ENCODE data around the gene GLIS2. TPM values are rescaled to one million over a fixed set of nuclear protein-coding genes. Genes with fewer than 3 reads are reported as not detected.
A peak's percentile ranks its signal among the peaks of the same experiment; 100 is the strongest.

GLIS2 gene
- total and polyA plus RNA-seq, 10 of the 15 experiments (the other 5 are each of a cell fraction or from before 2014, with no cell fraction given), result 0.03 to 0.64 (median 0.18) TPM; not detected in 4

DNA sequence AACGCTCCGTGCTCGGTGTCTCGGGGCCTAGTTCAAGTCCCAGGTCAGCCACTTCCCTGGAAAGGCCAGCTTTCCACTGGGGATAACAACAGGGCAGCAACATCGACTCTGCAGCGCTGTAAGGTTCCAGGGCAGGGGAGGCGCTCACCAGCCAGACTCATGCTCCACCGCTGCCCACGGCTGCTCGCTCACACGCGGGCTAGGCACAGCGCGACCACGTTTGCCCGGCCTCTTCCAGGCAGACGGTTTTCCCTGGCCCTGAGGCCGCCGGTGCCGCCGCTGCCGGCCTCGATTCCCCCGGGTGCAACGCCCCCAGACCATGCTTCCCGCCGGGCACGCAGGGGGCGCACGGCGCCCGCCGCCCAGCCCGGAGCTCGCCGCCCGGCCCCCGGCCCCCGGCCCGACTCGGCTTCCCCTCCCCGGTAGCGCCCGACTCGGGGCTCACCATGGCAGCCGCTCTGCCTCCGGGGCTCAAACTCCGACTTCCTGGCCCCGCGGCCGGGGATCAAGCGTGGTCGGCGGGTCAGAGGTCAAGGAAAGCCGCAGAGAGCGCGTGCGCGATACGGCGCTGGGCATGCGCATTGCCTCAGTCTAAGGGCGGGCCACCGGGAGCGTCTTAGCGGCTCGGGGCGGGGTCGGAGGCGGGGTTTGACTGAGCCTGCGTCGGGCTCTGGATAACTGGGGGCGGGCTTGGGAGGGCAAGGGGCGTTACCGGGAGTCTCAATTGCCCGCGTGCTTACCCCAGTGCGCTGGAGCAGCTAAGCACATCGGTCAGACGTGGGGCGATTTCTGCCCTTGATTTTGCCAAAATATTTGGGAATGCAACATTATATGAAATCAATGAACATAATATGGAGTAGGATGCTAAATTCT, 35.2 kb downstream of the GLIS2 start, which contains the start of gene PAM16:
PAM16 (minus strand) TSS at position 535 of the 873 bp plus-strand sequence; CDS start at position 448, 87 bp downstream.
- Histone ChIP-seq H3K27ac (ENCODE audit: control insufficient read depth, insufficient read depth) (peak within 1 kb of the TSS; percentile 82), H3K36me3 (ENCODE audit: control insufficient read depth in 2 of 2, insufficient read depth in 2 of 2, low read length in 1 of 2) (peaks cover 0 to 3% of the 10 kb centered on the region in 2 experiments; a peak in 3 of 4 replicates), H3K27me3 (replicated peaks in 1 of 2; ENCODE audit: control insufficient read depth in 2 of 2, insufficient read depth in 2 of 2, low read length in 1 of 2) (no peaks in the 10 kb centered on the region), H3K9me3 (replicated peaks; ENCODE audit: control insufficient read depth, insufficient read depth, low read length) (no peaks in the 10 kb centered on the region), H3K9ac (ENCODE audit: control insufficient read depth, insufficient read depth, low read length) (peak within 1 kb of the TSS; percentile 94), H3K4me1 (ENCODE audit: control insufficient read depth, insufficient read depth, low read length) (no peaks in the 10 kb centered on the region), H3K4me2 (ENCODE audit: control insufficient read depth, insufficient read depth) (peak within 1 kb of the TSS; percentile 90), H2AFZ (ENCODE audit: control insufficient read depth, low read depth, low read length) (peak within 1 kb of the TSS; percentile 46), H4K20me1 (ENCODE audit: control insufficient read depth, insufficient read depth) (no peaks in the 10 kb centered on the region; the same call in 1 of the 2 replicates), H3K4me3 (peak within 1 kb of the TSS; percentile 78), H3K79me2 (ENCODE audit: control insufficient read depth, insufficient read depth, low read length) (peaks cover 23% of the 10 kb centered on the region)
- peak; percentile 97 for ATAC-seq
- peak; percentile 88 for DNase-seq (ENCODE audit: low read depth, low spot score)
- FAIRE-seq, result peak; percentile 47
- ChIA-PET RAD21 (ENCODE audit: unreplicated experiment) (interaction anchor here (0.6 to 1.3 kb wide), 6 partner anchors 50 to 265 kb away, joined by 3 read pairs; partner anchors contain the start of gene CORO7), CTCF (interaction anchor here (0.8 to 3.2 kb wide), 10 partner anchors 20 to 97 kb away, joined by 3 to 30 read pairs (median 4); no protein-coding TSS in a partner anchor), SMC1A (ENCODE audit: uncharacterized antibody, unreplicated experiment) (interaction anchor here (0.6 to 1.7 kb wide), 3 partner anchors 23 to 65 kb away, joined by 3 to 5 read pairs (median 3); no protein-coding TSS in a partner anchor), POLR2A (interaction anchor here (0.5 to 1.0 kb wide), 4 partner anchors 38 to 347 kb away, joined by 3 to 10 read pairs (median 3); partner anchors contain the start of gene HMOX2)
- no TSS peak for BruUV-seq (replicated peaks)
- WGBS (ENCODE audit: insufficient coverage, insufficient replicate concordance, low lambda C conversion rate, missing lambda C conversion rate), result 2% methylated on average over 65 of the region's 81 CpGs
- intact Hi-C loops (cut with micrococcal nuclease; ENCODE audit: unreplicated experiment), result loop anchor here (10.0 kb wide), 1 partner anchor 124 kb away; the partner anchor contains the start of genes HMOX2 and NMRAL1
- in situ Hi-C loops (cut with MboI), result no loop called here
- peak; percentile 50 for TF ChIP-seq RELA (IDR thresholded peaks at IDR 0.05; ENCODE audit: borderline replicate concordance, partially characterized antibody)
- peak; percentile 83 for TF ChIP-seq IKZF1 (conservative IDR thresholded peaks at IDR 0.05)
- TF ChIP-seq EZH2 (IDR thresholded peaks at IDR 0.05; ENCODE audit: borderline replicate concordance, control insufficient read depth, low read depth, low read length), result no peak
- TF ChIP-seq MYC (IDR thresholded peaks at IDR 0.05; ENCODE audit: insufficient read depth, insufficient read length, insufficient replicate concordance, low read length, severe bottlenecking), result peak; percentile 36
- no peak for TF ChIP-seq NFYB (IDR thresholded peaks at IDR 0.05; ENCODE audit: insufficient read depth, low read depth, low read length)
- TF ChIP-seq ZBTB33 (IDR thresholded peaks at IDR 0.05), result no peak
- TF ChIP-seq, protein P1, sequence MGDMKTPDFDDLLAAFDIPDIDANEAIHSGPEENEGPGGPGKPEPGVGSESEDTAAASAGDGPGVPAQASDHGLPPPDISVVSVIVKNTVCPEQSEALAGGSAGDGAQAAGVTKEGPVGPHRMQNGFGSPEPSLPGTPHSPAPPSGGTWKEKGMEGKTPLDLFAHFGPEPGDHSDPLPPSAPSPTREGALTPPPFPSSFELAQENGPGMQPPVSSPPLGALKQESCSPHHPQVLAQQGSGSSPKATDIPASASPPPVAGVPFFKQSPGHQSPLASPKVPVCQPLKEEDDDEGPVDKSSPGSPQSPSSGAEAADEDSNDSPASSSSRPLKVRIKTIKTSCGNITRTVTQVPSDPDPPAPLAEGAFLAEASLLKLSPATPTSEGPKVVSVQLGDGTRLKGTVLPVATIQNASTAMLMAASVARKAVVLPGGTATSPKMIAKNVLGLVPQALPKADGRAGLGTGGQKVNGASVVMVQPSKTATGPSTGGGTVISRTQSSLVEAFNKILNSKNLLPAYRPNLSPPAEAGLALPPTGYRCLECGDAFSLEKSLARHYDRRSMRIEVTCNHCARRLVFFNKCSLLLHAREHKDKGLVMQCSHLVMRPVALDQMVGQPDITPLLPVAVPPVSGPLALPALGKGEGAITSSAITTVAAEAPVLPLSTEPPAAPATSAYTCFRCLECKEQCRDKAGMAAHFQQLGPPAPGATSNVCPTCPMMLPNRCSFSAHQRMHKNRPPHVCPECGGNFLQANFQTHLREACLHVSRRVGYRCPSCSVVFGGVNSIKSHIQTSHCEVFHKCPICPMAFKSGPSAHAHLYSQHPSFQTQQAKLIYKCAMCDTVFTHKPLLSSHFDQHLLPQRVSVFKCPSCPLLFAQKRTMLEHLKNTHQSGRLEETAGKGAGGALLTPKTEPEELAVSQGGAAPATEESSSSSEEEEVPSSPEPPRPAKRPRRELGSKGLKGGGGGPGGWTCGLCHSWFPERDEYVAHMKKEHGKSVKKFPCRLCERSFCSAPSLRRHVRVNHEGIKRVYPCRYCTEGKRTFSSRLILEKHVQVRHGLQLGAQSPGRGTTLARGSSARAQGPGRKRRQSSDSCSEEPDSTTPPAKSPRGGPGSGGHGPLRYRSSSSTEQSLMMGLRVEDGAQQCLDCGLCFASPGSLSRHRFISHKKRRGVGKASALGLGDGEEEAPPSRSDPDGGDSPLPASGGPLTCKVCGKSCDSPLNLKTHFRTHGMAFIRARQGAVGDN (IDR thresholded peaks at IDR 0.05), result peak; percentile 89
- peak in 1 of 2 experiments; percentile 32; a peak in 1 of 4 replicates for TF ChIP-seq IKZF2 (IDR thresholded peaks at IDR 0.05)
- TF ChIP-seq ZNF217 (IDR thresholded peaks at IDR 0.05), result no peak
- no peak for TF ChIP-seq SUZ12 (IDR thresholded peaks at IDR 0.05; ENCODE audit: unreplicated experiment)
- 0 out of 2 replicates have a peak, but pooled peaks have one; percentile 42 for TF ChIP-seq CBFB (IDR thresholded peaks at IDR 0.05; ENCODE audit: low read depth)
- TF ChIP-seq POLR2AphosphoS2 (IDR thresholded peaks at IDR 0.05; ENCODE audit: low read depth, low read length), result peak; percentile 75; the same call in 1 of the 2 replicates
- no peak for TF ChIP-seq PKNOX1 (IDR thresholded peaks at IDR 0.05)
- TF ChIP-seq BACH1 (IDR thresholded peaks at IDR 0.05; ENCODE audit: borderline replicate concordance), result peak; percentile 82
- TF ChIP-seq TCF12 (IDR thresholded peaks at IDR 0.05; ENCODE audit: low read depth, low read length), result no peak
